Measurements from ENCODE around the gene DROSHA. TPM values are rescaled to one million over a fixed set of nuclear protein-coding genes. Genes with fewer than 3 reads are reported as not detected.
"Not testable (repeated sequence)": the region's sequence is repeated elsewhere in the genome, so short reads cannot be mapped to it uniquely, and the experiment has no call there.

Gene DROSHA
- total RNA-seq, 1 donor from 2014 or later, result 36.5 TPM

DNA sequence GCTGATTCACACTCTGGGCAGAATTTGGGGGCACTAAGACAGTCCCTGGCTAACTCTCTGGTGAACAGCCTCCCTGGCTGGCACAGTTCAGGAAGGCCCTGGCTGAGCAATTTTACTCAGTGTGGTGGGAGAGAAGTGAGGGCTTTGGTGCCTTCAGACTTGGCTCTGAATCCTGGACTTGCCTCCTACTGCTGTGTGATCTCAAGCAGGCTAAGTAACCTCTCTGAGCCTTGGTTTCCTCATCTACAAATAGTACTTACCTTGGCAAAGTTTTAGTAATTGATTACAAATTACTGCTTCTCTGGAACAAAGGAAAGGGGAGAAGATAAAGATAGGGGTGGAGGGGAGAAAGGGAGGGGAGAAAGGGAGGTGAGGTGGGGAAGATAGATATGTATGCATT lies 153.8 kb downstream of the DROSHA start:
- ATAC-seq, result no peak

GRCh38 chr5:31377274-31377946 lies 154.5 kb downstream of the DROSHA start:
- no peak for ATAC-seq

GRCh38 chr5:31375999-31376720 lies 155.7 kb downstream of the DROSHA start:
- no peak for ATAC-seq

DNA sequence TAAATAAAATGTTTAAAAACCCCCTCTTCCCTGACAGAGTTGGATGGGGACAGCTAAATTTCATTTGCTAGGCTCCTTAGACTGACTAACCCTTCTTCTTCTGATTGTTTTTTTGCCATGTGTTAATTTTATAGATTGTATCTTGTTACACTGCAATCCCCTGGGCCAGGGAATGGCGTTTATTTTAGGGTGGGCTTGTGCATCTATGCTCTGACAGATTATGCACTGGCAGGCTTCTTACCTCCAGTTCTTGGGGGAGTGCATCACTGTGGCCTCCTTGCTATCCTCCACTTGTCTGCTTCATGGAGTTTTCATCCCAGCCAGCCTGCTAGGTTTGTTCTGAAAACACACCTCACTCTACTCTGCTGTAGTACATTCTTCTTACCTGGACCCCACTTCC lies 159.8 kb downstream of the DROSHA start:
- no peak for ATAC-seq

GRCh38 chr5:31366941-31367340 lies 165.0 kb downstream of the DROSHA start:
- ATAC-seq, result no peak

DNA sequence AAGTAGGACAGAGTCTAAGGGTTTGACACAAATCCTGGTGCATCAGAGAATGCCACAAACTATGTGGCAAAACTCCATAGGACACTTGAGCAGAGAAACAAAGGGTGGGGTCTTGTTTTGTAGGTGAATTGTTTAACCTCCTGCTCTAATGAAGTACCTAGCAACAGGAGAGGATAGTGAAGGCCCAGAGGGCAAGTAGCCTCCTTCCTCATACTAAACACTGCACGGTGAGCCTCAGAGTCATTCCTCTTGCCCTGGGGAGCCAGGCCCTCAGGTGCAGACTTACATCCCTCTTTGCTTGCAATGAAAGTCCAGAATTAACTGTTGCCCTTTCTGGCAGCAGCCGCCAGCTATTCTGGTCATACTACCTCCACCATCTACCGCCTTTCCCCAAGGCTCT lies 166.1 kb downstream of the DROSHA start:
- ATAC-seq, result no peak

GRCh38 chr5:31364881-31365636 lies 166.8 kb downstream of the DROSHA start:
- ATAC-seq, result no peak

- no peak for ATAC-seq
Observed at GRCh38 chr5:31362931-31363568, 168.8 kb downstream of the DROSHA start.

- no peak for ATAC-seq
Observed at GRCh38 chr5:31362529-31362900, 169.4 kb downstream of the DROSHA start.

DNA sequence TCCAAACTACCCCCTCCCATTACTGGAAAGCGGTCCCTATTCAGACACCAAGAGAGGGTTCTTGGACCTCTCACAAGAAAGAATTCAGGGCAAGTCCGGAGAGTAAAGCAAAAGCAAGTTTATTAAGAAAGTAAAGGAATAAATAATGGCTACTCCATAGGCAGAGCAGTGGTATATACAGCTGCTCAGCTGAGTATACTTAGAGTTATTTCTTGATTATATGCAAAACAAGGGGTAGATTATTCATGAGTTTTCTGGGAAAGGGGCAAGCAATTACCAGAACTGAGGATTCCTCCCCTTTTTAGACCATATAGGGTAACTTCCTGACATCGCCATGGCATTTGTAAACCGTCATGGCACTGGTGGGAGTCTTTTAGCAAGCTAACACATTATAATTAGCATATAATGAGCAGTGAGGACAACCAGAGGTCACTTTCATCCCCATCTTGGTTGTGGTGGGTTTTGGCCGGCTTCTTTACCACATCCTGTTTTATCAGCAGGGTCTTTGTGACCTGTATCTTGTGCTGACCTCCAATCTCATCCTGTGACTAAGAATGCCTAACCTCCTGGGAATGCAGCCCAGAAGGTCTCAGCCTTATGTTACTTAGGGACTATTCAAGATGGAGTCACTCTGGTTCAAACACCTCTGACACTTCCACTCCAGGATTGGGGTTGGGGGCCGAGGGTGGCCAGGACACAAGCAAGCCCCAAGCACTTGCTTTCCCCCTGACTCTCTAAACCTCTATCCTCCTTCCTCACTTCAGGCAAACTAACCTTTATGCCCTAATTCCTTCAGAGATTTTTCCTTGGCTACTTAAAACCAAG lies 170.0 kb downstream of the DROSHA start:
- not testable (repeated sequence) for ATAC-seq

DNA sequence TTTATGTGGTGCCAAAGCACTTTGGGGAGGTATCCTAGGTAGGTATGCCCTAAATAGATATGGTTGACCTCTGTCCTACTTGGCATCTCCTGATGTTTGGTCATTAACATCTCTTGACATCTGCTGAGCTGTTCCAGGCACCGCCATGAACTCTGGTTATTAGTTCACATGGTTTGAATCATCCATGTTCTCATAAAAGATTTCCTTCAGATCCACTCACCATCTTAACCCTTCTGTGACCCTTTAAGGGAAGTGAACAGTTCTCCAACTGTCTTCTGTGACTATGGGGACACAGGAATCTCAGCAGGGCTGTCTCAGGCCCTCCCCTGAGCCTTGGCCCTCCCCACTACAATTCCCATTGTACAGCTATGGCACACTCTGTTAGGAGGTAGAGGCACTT lies 170.7 kb downstream of the DROSHA start:
- ATAC-seq, result peak; percentile 47

DNA sequence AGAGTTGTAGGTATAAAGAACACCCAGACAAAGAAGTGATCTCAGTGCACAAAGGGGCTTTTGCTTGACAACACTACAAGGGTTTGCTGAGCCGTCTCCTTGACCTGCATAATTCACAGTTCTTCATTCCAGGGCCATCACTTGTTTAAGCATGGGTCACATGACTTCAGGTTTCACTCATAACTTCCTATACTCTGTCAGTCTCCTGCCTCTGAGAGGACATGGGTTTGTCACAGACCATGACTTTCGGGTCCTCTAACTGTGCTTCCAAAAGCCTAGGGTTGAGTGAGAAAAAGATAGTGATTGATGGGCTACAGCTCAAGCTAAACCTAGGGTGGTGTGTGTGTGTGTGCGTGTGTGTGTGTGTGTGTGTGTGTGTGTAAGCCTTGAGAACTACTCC lies 172.1 kb downstream of the DROSHA start:
- ATAC-seq, result no peak

- ATAC-seq, result no peak
Observed at GRCh38 chr5:31357038-31357437, 174.9 kb downstream of the DROSHA start.

GRCh38 chr5:31355337-31355736 lies 176.6 kb downstream of the DROSHA start:
- no peak for ATAC-seq

Other genes with a start within 250 kb of the DROSHA start
- 14.7 TPM for gene C5orf22, start 208 bp upstream of the DROSHA start, total RNA-seq
- 20.8 TPM for gene PDZD2, start 107.0 kb upstream of the DROSHA start, total RNA-seq